Sigmoid colon (tissue), 4 donors: ENCODE results near the gene TUBA8.

ENCODE experiments used
- EP300 ChIP-seq, 4 donors: sonication (generic); formaldehyde crosslinking; IDR thresholded peaks; one replicate each; pipeline ENCODE4 v1.6.1; 2017; ENCODE audit warnings: antibody characterized with exemption in 4 of 4
- POLR2A ChIP-seq, 2 donors: fragments of 450-650 bp; IDR thresholded peaks; one replicate each; pipeline ENCODE4 v1.6.1; 2016; ENCODE audit warnings: antibody characterized with exemption in 2 of 2, mild to moderate bottlenecking in 2 of 2, moderate library complexity in 2 of 2
- POLR2AphosphoS5 ChIP-seq, 4 donors: sonication (generic); formaldehyde crosslinking; IDR thresholded peaks; one replicate each; pipeline ENCODE4 v1.6.1; 2017; ENCODE audit warnings: antibody characterized with exemption in 4 of 4
- TF ChIP-seq, protein P1 (sequence below), 4 experiments: fragments of 450-650 bp in 3 of 4; fragments of 200-600 bp in 1 of 4; IDR thresholded peaks; one replicate each; pipeline ENCODE4 v1.5.1; 2016 to 2019; ENCODE audit warnings: antibody characterized with exemption in 4 of 4, mild to moderate bottlenecking in 3 of 4, moderate library complexity in 2 of 4

DNA sequence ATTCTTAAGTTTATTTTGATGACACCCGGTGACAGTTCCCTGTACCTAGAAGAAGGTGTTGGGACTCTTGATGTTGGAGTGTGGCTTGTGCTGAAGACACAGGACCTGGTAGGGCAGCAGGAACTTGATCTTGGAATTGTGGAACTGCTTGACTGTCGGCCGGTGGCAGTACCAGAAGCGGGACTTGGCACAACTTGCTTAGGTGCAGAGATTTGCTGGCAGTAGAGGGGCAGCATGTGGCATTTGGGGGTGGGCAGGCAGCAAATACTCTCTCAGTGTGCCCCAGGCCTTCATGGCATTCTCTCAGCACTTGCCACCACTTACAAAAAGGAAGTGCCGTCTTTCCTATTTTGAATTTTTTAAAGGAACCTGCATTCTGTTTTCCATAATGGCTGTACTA is 29.2 kb upstream of the TUBA8 start:
- TF ChIP-seq, protein P1, sequence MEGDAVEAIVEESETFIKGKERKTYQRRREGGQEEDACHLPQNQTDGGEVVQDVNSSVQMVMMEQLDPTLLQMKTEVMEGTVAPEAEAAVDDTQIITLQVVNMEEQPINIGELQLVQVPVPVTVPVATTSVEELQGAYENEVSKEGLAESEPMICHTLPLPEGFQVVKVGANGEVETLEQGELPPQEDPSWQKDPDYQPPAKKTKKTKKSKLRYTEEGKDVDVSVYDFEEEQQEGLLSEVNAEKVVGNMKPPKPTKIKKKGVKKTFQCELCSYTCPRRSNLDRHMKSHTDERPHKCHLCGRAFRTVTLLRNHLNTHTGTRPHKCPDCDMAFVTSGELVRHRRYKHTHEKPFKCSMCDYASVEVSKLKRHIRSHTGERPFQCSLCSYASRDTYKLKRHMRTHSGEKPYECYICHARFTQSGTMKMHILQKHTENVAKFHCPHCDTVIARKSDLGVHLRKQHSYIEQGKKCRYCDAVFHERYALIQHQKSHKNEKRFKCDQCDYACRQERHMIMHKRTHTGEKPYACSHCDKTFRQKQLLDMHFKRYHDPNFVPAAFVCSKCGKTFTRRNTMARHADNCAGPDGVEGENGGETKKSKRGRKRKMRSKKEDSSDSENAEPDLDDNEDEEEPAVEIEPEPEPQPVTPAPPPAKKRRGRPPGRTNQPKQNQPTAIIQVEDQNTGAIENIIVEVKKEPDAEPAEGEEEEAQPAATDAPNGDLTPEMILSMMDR (IDR thresholded peaks at IDR 0.05), result no peak
- no peak for TF ChIP-seq POLR2A (IDR thresholded peaks at IDR 0.05)
- no peak for TF ChIP-seq POLR2AphosphoS5 (IDR thresholded peaks at IDR 0.05)
- TF ChIP-seq EP300 (IDR thresholded peaks at IDR 0.05), result no peak
